GM18508 (cell line): ENCODE data around the gene OSBPL5.
"Not testable (repeated sequence)": the region's sequence is repeated elsewhere in the genome, so short reads cannot be mapped to it uniquely, and the experiment has no call there.

Source experiments
- ATAC-seq: cut with Tn5 transposase; IDR thresholded peaks from one replicate; pipeline ENCODE4 v1.9.1; 2021; ENCODE audit warnings: moderate number of reproducible peaks; ENCODE audit not compliant: insufficient read depth, unreplicated experiment

OSBPL5 gene

DNA sequence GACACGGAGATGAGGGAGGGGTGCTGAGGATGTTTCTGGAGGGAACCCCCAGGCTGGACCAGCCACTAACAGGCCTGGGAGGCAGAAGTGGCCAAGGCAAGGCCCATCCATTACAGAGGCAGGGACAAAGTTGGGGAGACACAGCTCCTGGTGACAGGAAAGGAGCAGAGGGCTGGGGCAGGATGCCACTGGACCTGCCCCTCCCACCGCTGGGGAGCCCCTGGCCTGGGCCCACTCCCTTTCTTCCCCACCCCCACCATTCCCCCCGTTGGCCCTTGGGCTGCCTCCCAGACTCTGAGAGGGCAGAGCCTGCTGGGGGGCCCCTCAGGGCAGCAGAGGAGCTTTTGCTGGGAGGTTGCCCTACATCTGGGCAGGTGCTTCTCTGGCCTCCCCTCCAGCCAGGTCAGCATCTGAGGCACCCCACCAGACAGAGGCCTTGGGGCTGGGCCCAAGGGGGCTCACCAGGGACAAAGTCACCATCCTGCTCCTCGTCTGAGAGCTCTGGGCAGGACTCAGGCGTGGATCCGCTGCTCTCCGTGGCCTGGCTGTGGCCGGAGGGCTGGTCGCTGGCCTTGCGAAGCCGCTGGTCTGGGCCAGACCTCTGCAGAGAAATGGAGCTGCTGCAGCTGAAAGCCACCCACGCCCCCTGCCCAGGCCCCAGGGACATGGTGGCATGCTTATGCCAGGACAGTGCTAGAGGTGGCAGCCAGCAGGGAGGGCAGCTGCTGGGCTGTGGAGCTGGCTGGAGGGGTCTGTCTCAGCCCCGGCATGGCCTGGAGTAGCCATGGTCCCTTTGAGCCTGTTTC lies 74.8 kb downstream of the OSBPL5 start:
- no peak for ATAC-seq

DNA sequence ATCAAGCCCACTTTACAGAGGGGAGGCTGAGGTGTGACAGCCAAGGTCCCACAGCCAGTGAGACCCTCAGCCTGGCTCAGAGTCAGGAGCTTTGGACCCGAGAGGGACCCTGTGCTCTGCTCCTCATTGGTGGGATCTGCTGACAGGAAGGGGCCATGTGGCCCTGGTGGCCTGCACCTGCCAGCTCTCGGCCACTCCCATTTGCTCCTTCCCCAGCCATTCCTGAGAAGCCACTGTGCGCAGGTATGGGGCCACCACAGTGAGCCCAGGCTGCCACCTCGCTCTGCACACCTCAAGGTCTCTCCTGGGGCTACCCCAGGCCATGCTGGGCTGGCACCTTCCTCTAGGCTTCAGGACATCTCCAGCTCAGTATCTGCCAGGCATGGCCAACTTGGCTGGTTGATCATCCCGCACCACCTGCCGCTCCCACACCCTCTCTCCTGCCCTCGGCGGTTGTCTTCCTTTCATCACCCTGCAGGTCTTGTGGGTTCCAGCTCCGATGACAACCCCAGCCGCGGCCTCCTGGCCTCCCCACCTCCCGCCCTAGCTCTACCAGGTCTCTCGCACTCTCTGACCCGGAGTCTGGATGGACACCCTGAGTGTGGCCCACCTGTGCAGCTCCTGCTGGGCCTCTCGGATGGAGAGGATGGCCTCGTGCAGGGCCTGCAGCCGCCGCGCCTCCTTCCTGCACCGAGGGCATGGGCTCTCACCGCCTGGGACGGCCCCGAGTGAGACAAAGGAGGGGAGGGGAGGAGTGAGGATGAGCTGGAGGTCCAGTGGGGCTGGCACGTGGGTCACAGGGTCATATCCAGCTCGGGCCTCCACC lies 75.7 kb downstream of the OSBPL5 start:
- ATAC-seq = no peak

GRCh38 chr11:3088806-3089205 lies 76.3 kb downstream of the OSBPL5 start:
- ATAC-seq = no peak

DNA sequence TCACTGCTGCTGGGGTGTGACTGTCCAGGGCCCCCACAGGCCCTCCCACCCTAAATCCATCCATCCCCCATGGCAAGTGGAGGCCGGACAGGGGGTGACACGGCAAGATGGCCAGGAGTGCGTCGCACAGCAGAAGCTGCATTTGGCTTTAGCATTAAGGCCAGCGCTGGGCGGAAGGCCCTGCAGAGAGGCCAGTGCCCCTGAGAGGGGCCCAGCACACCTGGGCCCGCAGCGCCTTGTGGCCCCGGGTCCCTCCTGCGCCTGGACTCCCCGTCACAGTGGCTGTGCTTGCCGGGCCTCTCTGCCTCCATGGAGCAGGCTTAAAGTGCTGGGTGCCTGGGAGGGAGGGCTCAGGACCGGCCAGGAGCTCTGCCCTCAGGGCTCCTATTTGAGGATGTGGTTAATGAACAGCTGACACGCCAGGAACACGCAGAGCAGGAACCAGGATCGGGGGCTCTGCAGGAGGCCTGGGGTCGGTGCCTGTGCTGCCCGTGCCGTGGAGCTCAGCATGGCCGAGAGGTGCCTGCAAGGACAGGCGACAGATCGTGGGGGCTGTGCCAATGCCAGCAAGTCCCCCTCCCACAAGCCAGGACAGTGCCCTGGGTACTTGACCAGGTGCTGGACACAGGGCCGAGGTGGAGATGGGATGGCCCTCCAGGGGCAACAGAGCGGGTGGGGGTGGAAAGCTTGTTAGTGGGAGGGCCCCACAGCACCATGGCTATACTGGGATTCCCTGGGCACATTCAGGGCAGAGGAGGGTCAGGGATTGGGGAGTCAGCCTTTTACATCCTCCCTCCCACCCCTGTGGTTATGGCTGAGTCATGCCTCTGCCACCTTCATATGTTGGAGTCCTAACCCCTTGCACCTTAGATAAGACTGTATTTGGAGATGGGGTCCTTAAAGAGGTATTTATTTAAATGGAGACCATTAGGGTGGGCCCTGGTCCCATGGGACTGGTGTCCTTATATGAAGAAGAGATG lies 77.0 kb downstream of the OSBPL5 start:
- ATAC-seq = no peak

DNA sequence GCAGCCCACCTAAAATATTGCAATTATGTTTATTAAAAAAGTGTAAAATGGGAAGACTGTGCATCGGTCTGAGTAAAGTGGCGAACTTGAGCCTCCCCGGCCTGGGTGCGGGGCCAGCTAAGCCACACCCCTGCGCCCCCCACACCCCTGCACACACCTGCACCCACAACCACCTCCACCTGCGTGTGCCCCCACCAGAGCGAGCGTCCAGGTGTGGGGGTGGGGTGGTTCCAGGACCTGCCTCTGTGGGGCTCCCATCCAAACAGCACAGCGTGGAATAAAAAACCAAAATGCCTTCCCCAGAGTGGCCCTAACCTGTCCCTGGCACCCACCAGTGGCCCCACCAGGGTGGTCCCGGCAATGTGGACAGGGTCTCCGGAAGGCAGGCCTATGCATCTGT lies 77.7 kb downstream of the OSBPL5 start:
- ATAC-seq = no peak

DNA sequence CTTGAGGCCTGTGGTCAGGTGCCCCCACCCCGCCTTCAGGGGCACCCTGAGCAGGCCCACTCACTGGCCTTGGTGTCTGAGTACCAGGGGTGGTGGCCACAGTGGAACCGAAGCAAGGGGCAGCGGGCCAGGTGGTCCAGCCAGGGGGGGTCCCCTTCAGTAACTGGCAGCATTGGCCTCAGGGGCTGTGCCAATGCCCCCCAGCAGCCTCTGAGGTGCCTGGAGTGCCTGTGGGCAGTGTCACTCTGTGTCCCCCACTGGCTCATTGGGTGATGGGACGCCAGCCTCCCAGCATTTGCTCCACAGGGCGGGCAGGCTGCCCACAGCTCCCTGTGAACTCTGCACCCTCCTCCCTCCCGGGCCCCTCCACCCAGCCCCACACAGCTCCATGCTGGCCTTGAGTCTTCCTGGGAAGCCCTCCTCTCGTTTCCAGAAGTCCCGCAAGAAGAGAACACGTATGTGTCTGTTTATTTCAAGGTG lies 78.4 kb downstream of the OSBPL5 start:
- ATAC-seq = no peak

GRCh38 chr11:3086114-3086513 lies 79.0 kb downstream of the OSBPL5 start:
- no peak for ATAC-seq

DNA sequence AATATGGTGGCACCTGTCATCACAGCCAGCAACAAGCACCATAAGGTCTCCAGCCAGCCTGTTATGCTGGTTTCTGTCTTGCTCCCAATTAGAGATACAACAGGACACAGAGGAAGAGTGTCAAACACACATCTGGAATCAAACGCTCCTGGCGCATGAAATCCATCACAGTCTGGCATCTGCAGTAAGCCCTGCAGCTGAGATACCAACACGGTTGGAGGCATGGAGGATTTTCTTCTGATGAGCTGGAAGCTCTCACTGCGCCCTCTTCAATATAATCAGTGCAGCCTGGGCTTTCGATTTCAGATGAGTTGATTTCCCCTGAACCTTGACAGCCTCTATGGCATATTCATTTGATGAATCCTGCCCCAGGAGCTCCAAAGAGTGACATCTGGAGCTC lies 80.1 kb downstream of the OSBPL5 start:
- no peak for ATAC-seq

GRCh38 chr11:3083321-3083720 lies 81.8 kb downstream of the OSBPL5 start:
- ATAC-seq = no peak

DNA sequence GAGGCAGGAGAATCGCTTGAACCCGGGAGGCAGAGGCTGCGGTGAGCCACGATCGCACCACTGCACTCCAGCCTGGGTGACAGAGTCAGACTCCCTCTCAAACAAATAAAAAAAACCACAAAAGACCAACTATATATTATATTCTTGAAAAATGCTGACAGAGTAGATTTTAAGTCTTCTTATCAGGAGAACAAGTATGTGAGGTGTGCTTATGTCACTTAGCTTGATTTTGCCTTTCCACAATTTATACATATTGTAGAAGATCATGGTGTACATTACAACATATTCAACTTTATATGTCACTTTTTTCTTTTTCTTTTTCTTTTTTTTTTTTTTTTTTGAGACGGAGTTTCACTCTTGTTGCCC lies 83.7 kb downstream of the OSBPL5 start:
- no peak for ATAC-seq

DNA sequence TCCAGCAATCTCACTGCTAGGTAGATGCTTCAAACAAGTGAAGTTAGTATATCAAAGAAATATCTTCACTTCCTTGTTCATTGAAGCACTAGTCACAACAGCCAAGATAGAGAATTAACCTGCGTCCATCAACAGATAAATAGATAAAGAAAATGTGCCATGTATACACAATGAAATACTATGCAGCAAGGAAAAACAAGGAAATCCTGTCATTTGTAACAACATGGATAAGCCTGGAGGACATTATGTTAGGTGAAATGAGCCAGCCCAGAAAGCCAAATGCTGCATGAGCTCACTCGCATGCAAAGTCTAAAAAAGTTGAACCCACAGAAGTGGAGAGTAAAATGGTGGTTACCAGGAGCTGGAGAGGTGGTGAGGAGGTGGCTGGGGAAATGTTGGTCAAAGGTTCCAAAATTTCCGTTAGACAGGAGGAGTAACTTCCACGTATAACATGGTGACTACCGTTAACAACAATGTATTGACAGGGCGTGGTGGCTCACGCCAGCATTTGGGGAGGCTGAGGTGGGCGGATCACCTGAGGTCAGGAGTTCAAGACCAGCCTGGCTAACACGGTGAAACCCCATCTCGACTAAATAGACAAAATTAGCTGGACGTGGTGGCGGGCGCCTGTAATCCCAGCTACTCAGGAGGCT lies 84.3 kb downstream of the OSBPL5 start:
- no peak for ATAC-seq

GRCh38 chr11:3080104-3080503 lies 85.0 kb downstream of the OSBPL5 start:
- ATAC-seq = no peak

DNA sequence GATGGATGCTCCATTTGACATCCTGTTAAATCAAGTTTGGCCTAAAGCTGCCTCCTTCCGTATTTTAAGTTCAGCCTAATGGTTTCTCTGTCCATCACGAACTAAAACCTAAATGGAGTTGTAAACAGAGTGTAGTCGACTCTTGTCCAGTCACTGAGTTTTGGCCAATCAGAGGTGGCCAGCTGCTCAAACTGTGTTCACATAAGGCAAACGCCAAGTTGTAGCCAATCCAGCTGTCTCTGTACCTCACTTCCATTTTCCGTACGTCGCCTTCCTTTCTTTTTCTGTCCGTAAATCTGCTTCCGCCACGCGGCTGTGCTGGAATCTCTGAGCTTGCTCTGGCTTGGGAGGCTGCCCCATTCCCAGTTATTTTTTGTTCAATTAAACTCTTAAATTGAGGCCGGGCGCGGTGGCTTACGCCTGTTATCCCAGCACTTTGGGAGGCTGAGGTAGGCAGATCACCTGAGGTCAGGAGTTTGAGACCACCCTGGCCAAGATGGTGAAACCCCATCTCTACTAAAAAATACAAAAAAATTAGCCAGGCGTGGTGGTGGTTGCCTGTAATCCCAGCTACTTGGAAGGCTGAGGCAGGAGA lies 87.2 kb downstream of the OSBPL5 start:
- ATAC-seq = no peak

GRCh38 chr11:3077189-3077836 lies 87.8 kb downstream of the OSBPL5 start:
- no peak for ATAC-seq

DNA sequence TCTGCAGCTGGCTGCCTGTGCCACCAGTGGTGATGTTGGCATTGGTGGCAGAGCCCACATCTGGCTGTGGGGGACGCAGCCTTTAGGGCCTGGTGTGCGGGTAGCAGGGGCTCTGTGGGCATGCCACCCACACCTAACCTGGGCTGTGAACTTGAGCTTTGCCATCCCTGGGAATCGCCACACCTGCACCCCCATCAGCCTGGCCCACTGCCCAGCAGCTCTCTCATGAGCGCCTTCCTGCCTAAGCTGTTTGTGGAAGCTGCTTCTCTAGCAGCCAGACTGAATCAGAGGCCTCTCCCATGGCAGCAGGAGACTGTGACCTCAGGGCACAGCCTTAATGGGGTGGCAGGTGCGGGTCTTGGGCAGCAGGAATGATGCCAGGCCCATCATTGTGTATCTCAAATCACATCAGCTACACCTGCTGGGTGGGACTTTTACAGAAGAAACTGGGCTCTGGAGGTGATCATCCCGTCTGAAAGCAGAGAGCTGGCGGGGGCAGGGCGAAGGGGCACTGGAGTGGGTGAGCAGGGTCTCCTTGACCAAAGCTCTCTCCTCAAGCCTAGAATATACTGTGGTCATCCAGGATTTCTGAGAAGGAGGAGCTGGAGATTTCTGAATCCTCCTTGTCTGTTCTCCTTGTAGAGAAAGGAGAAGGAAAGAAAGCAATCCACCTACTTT lies 90.1 kb downstream of the OSBPL5 start:
- ATAC-seq = no peak

DNA sequence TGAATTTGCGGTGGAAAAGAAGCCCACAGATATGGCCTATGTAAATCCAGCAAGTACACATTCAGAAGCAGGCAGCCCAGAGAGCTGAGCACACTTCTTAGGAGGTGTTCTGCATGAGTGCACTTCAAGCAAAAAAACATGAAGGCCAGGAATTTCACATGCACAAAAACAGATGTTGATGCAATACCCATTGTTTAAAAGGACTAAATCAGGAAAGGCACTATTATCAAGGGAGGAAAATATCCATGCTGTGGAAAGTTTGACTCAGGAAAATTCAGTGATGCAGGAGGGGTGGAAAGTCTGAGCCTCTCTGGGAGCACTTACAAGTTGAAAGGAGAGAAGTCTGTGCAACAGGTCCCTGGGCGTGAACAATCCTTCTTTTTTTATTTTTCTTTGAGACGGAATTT lies 92.1 kb downstream of the OSBPL5 start:
- ATAC-seq = no peak

DNA sequence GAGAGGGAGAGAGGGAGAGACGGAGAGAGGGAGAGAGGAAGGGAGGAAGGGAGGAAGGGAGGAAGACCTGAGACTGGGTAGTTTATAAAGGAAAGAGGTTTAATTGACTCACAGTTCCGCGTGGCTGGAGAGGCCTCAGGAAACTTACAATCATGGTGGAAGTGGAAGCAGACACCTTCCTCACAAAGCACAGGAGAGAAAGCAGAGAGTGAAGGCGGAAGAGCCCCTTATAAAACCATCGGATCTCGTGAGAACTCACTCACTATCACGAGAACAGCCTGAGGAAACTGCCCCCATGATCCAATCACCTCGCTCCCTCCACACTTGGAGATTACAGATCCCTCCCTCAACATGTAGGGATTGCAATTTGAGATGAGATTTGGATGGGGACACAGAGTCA lies 95.7 kb downstream of the OSBPL5 start:
- no peak for ATAC-seq

DNA sequence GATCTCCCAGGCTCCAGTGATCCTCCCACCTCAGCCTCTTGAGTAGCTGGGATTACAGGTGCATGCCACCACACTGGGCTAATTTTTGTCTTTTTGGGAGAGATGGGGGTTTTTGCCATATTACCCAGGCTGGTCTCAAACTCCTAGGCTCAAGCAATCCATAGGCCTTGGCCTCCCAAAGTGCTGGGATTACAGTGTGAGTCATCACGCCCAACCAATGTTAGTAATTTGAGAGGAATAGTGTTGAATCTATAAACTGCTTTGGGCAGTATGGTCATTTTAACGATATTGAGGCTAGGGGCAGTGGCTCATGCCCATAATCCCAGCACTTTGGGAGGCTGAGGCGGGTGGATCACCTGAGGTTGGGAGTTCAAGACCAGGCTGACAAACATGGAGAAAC lies 98.8 kb downstream of the OSBPL5 start:
- not testable (repeated sequence) for ATAC-seq
